Tibial artery (tissue), 4 donors: ENCODE data around the gene CRY2.
A peak's percentile ranks its signal among the peaks of the same experiment; 100 is the strongest.

ENCODE experiments used
- DNase-seq, 2 donors: peaks; one replicate each; pipeline ENCODE4 v3.0.0-alpha.2; 2019
- H3K27ac ChIP-seq, 2 donors: fragments of 200-600 bp; sonication (generic) in 1 of 2; 1 replicate in 1 of 2; 2 replicates in 1 of 2; pipeline ENCODE4 v1.5.1; 2018 to 2019; ENCODE audit warnings: mild to moderate bottlenecking in 1 of 2
- H3K27me3 ChIP-seq, 2 donors: fragments of 200-600 bp; sonication (generic) in 1 of 2; one replicate each; pipeline versions ENCODE4 v1.5.1 to v1.6.0; 2016 to 2019
- H3K36me3 ChIP-seq, 3 donors: fragments of 200-600 bp; sonication (generic) in 2 of 3; one replicate each; pipeline ENCODE4 v1.5.1; 2016 to 2019; ENCODE audit warnings: mild to moderate bottlenecking in 2 of 3
- H3K4me1 ChIP-seq, 4 donors: fragments of 200-600 bp; sonication (generic) in 2 of 4; 1 replicate in 3 of 4; 2 replicates in 1 of 4; pipeline ENCODE4 v1.5.1; 2016 to 2019
- H3K4me3 ChIP-seq, 2 donors: fragments of 200-600 bp; sonication (generic) in 1 of 2; 1 replicate in 1 of 2; 2 replicates in 1 of 2; pipeline ENCODE4 v1.5.1; 2018 to 2019; ENCODE audit warnings: mild to moderate bottlenecking in 2 of 2
- H3K9me3 ChIP-seq, 3 donors: fragments of 200-600 bp; sonication (generic) in 1 of 3; one replicate each; pipeline ENCODE4 v1.5.1; 2016 to 2019
- CTCF ChIP-seq, 2 experiments: fragments of 200-600 bp in 1 of 2; fragments of 450-650 bp in 1 of 2; IDR thresholded peaks; one replicate each; pipeline ENCODE4 v1.5.1; 2017 to 2019; ENCODE audit warnings: antibody characterized with exemption in 2 of 2, mild to moderate bottlenecking in 1 of 2, moderate library complexity in 1 of 2
- intact Hi-C: fragments of 100-400 bp; cut with DNase I; formaldehyde crosslinking; loops from one replicate; pipeline ENCODE4 v1.15.0; 2023; ENCODE audit warnings: low total_unique reads

Gene CRY2

GRCh38 chr11:45858751-45859398 is 11.6 kb downstream of the CRY2 start:
- peaks cover 11 to 68% (median 62%) of the 10 kb centered on the region in 4 donors for H3K4me1 ChIP-seq
- intact Hi-C loops, result loop anchor here (5.0 kb wide), 1 partner anchor 58 kb away; the partner anchor contains the start of gene PEX16
- TF ChIP-seq CTCF (IDR thresholded peaks at IDR 0.05), result no peak
- no peaks in the 10 kb centered on the region for H3K27me3 ChIP-seq
- H3K9me3 ChIP-seq, result no peaks in the 10 kb centered on the region
- peak overlapping the region; percentile 84 to 88 for H3K27ac ChIP-seq
- H3K36me3 ChIP-seq, result peaks cover 33 to 52% (median 43%) of the 10 kb centered on the region in 3 donors
- no peak overlapping the region for H3K4me3 ChIP-seq
- peak in 1 of 2 donors; percentile 62 for DNase-seq

- peaks cover 11 to 59% (median 54%) of the 10 kb centered on the region in 4 donors for H3K4me1 ChIP-seq
- peak overlapping the region; percentile 84 to 88 for H3K27ac ChIP-seq
- peaks cover 41 to 60% (median 51%) of the 10 kb centered on the region in 3 donors for H3K36me3 ChIP-seq
- H3K4me3 ChIP-seq, result no peak overlapping the region
- no peak for TF ChIP-seq CTCF (IDR thresholded peaks at IDR 0.05)
- no peaks in the 10 kb centered on the region for H3K9me3 ChIP-seq
- peak; percentile 92 to 98 for DNase-seq
- no peaks in the 10 kb centered on the region for H3K27me3 ChIP-seq
- intact Hi-C loops, result loop anchor here (5.0 kb wide), 1 partner anchor 58 kb away; the partner anchor contains the start of gene PEX16
These were observed 12.4 kb downstream of the CRY2 start for GRCh38 chr11:45859661-45860140.

GRCh38 chr11:45860348-45860747 is 13.1 kb downstream of the CRY2 start:
- no peak for DNase-seq
- Histone ChIP-seq H3K36me3 (peaks cover 48 to 66% (median 58%) of the 10 kb centered on the region in 3 donors), H3K27ac (peak overlapping the region; percentile 84 to 88), H3K27me3 (no peaks in the 10 kb centered on the region), H3K9me3 (no peaks in the 10 kb centered on the region), H3K4me1 (peaks cover 11 to 53% (median 48%) of the 10 kb centered on the region in 4 donors), H3K4me3 (no peak overlapping the region)
- TF ChIP-seq CTCF (IDR thresholded peaks at IDR 0.05), result no peak
- intact Hi-C loops, result no loop called here

- Histone ChIP-seq H3K27me3 (no peaks in the 10 kb centered on the region), H3K36me3 (peaks cover 54 to 69% (median 64%) of the 10 kb centered on the region in 3 donors), H3K4me3 (no peak overlapping the region), H3K9me3 (no peaks in the 10 kb centered on the region), H3K4me1 (peaks cover 11 to 47% (median 42%) of the 10 kb centered on the region in 4 donors), H3K27ac (peak overlapping the region; percentile 84 to 88)
- no peak for TF ChIP-seq CTCF (IDR thresholded peaks at IDR 0.05)
- intact Hi-C loops, result no loop called here
- no peak for DNase-seq
These were observed 13.7 kb downstream of the CRY2 start for GRCh38 chr11:45860764-45861510.

- no peaks in the 10 kb centered on the region for H3K9me3 ChIP-seq
- TF ChIP-seq CTCF (IDR thresholded peaks at IDR 0.05), result no peak
- H3K4me3 ChIP-seq, result no peak overlapping the region
- H3K4me1 ChIP-seq, result peaks cover under 1 to 16% (median 12%) of the 10 kb centered on the region in 4 donors
- H3K27me3 ChIP-seq, result no peaks in the 10 kb centered on the region
- no peak for DNase-seq
- no peak overlapping the region for H3K27ac ChIP-seq
- peaks cover 85 to 88% (median 87%) of the 10 kb centered on the region in 3 donors for H3K36me3 ChIP-seq
- intact Hi-C loops, result no loop called here
These were observed 16.8 kb downstream of the CRY2 start for GRCh38 chr11:45864041-45864440.
